H1 (cell line): ENCODE measurements around the gene FIP1L1. TPM values are rescaled to one million over a fixed set of nuclear protein-coding genes. Genes with fewer than 3 reads are reported as not detected.

Experiments used
- CTCF ChIA-PET: fragments of 300-600 bp; sonication (Branson Sonifier 250); formaldehyde crosslinking; loops from one replicate; lab custom pipeline; 2021; ENCODE audit not compliant: partially characterized antibody; lab: Charles Lee
- POLR2A ChIA-PET: fragments of 300-600 bp; sonication (Branson Sonifier 250); formaldehyde crosslinking; loops from one replicate; lab custom pipeline; 2021; ENCODE audit warnings: inconsistent platforms; ENCODE audit not compliant: partially characterized antibody; lab: Charles Lee
- DNase-seq, 2 experiments: peaks; one replicate each; pipeline versions ENCODE4 v3.0.0 to v3.0.0-alpha.2; 2010 to 2022; ENCODE audit warnings: low spot score in 2 of 2, low read depth in 1 of 2, mixed read lengths in 1 of 2
- FAIRE-seq: peaks from 2 replicates; lab custom pipeline; 2011; peaks lifted over from hg19 to GRCh38; lab: Jason Lieb, UNC
- H2AFZ ChIP-seq: 2 replicates; pipeline ENCODE4 v1.8.1; 2012; ENCODE audit warnings: low read length, inconsistent platforms
- H2AK5ac ChIP-seq: 2 replicates; pipeline ENCODE4 v1.6.1; 2013; ENCODE audit warnings: low read depth, low read length
- H2BK120ac ChIP-seq: replicated peaks from 2 replicates; pipeline ENCODE3; 2013; ENCODE audit warnings: low read depth, low read length, inconsistent platforms
- H2BK12ac ChIP-seq: 2 replicates; pipeline ENCODE4 v1.6.1; 2013; ENCODE audit warnings: low read depth, low read length
- H2BK15ac ChIP-seq: 2 replicates; pipeline ENCODE4 v1.6.1; 2013; ENCODE audit warnings: low read length
- H2BK20ac ChIP-seq: 2 replicates; pipeline ENCODE4 v1.6.1; 2013; ENCODE audit warnings: low read length
- H2BK5ac ChIP-seq: 2 replicates; pipeline ENCODE4 v1.6.1; 2013; ENCODE audit warnings: low read depth, low read length
- H3K14ac ChIP-seq: 2 replicates; pipeline ENCODE4 v1.6.1; 2013; ENCODE audit warnings: inconsistent platforms; ENCODE audit not compliant: insufficient read length
- H3K18ac ChIP-seq: 2 replicates; pipeline ENCODE4 v1.6.1; 2013; ENCODE audit warnings: low read length; ENCODE audit errors: extremely low read depth
- H3K23ac ChIP-seq: 2 replicates; pipeline ENCODE4 v1.6.1; 2013; ENCODE audit warnings: inconsistent platforms; ENCODE audit not compliant: insufficient read length
- H3K23me2 ChIP-seq: 2 replicates; pipeline ENCODE4 v1.6.1; 2013; ENCODE audit warnings: low read depth, low read length
- H3K27ac ChIP-seq: 2 replicates; pipeline ENCODE4 v1.6.1; 2011; ENCODE audit warnings: low read depth, low read length, inconsistent platforms
- H3K27me3 ChIP-seq, 4 experiments: replicated peaks in 1 of 4; 1 replicate in 1 of 4; 2 replicates in 3 of 4; pipeline versions ENCODE4 v1.6.1 to v1.8.1; 2011 to 2013; ENCODE audit warnings: low read length in 3 of 4, mild to moderate bottlenecking in 3 of 4, inconsistent platforms in 2 of 4, mixed read lengths in 2 of 4, moderate library complexity in 1 of 4; ENCODE audit not compliant: control insufficient read depth in 3 of 4, insufficient read depth in 3 of 4; ENCODE audit errors: extremely low read depth in 1 of 4
- H3K36me3 ChIP-seq, 4 experiments: 2 replicates each; pipeline versions ENCODE4 v1.6.1 to v1.8.1; 2011 to 2013; ENCODE audit warnings: mild to moderate bottlenecking in 4 of 4, low read length in 3 of 4, moderate library complexity in 2 of 4, control low read depth in 1 of 4, inconsistent platforms in 1 of 4; ENCODE audit not compliant: insufficient read depth in 4 of 4, control insufficient read depth in 2 of 4
- H3K4ac ChIP-seq: replicated peaks from 2 replicates; pipeline ENCODE3; 2013; ENCODE audit warnings: low read length, low read depth, mixed read lengths, inconsistent platforms; ENCODE audit not compliant: insufficient read length
- H3K4me1 ChIP-seq, 4 experiments: replicated peaks in 1 of 4; 1 replicate in 1 of 4; 2 replicates in 3 of 4; pipeline versions ENCODE4 v1.6.1 to v1.8.1; 2011 to 2013; ENCODE audit warnings: low read length in 3 of 4, inconsistent platforms in 2 of 4, mixed read lengths in 1 of 4; ENCODE audit not compliant: insufficient read depth in 4 of 4, control insufficient read depth in 3 of 4
- H3K4me2 ChIP-seq, 2 experiments: 2 replicates each; pipeline versions ENCODE4 v1.6.1 to v1.8.1; 2011 to 2013; ENCODE audit warnings: low read depth in 2 of 2, low read length in 2 of 2, control low read depth in 1 of 2, inconsistent platforms in 1 of 2, mild to moderate bottlenecking in 1 of 2; ENCODE audit not compliant: insufficient read depth in 1 of 2
- H3K4me3 ChIP-seq, 4 experiments: fragments of 200-600, 300-600 bp in 1 of 4; sonication (generic), shearing (Covaris generic), sonication (Bioruptor Twin) in 1 of 4; 2 replicates each; pipeline versions ENCODE4 v1.5.1 to v1.8.1; 2011 to 2016; ENCODE audit warnings: low read length in 4 of 4, low read depth in 3 of 4, control low read depth in 2 of 4, inconsistent platforms in 2 of 4, mild to moderate bottlenecking in 2 of 4, mixed read lengths in 1 of 4, moderate library complexity in 1 of 4; ENCODE audit not compliant: insufficient read depth in 2 of 4; ENCODE audit errors: extremely low read depth in 1 of 4
- H3K56ac ChIP-seq: replicated peaks from 2 replicates; pipeline ENCODE3; 2013; ENCODE audit warnings: low read depth, mild to moderate bottlenecking, mixed read lengths, low read length, inconsistent platforms; ENCODE audit not compliant: insufficient read length
- H3K79me1 ChIP-seq: 2 replicates; pipeline ENCODE4 v1.6.1; 2013; ENCODE audit warnings: low read depth, low read length, control low read depth
- H3K79me2 ChIP-seq, 2 experiments: 2 replicates each; pipeline versions ENCODE4 v1.6.1 to v1.8.1; 2012 to 2013; ENCODE audit warnings: low read length in 2 of 2, mild to moderate bottlenecking in 2 of 2, inconsistent platforms in 1 of 2; ENCODE audit not compliant: insufficient read depth in 2 of 2, control insufficient read depth in 1 of 2
- H3K9ac ChIP-seq, 4 experiments: replicated peaks in 1 of 4; 1 replicate in 1 of 4; 2 replicates in 3 of 4; pipeline versions ENCODE4 v1.6.1 to v1.8.1; 2011 to 2013; ENCODE audit warnings: low read depth in 3 of 4, low read length in 3 of 4, control low read depth in 2 of 4, mild to moderate bottlenecking in 2 of 4, moderate library complexity in 2 of 4, inconsistent platforms in 1 of 4; ENCODE audit errors: extremely low read depth in 1 of 4
- H3K9me3 ChIP-seq, 2 experiments: 2 replicates each; pipeline versions ENCODE4 v1.6.1 to v1.8.1; 2012 to 2013; ENCODE audit warnings: mild to moderate bottlenecking in 2 of 2, moderate library complexity in 2 of 2, control low read depth in 1 of 2, inconsistent platforms in 1 of 2, low read depth in 1 of 2, low read length in 1 of 2, mixed read lengths in 1 of 2; ENCODE audit not compliant: insufficient read depth in 2 of 2
- H4K20me1 ChIP-seq, 2 experiments: replicated peaks in 1 of 2; 2 replicates each; pipeline versions ENCODE3 to v1.8.1; 2011 to 2013; ENCODE audit warnings: inconsistent platforms in 2 of 2, low read length in 2 of 2, mild to moderate bottlenecking in 1 of 2; ENCODE audit not compliant: insufficient read depth in 2 of 2, control insufficient read depth in 1 of 2
- H4K5ac ChIP-seq: 2 replicates; pipeline ENCODE4 v1.6.1; 2013; ENCODE audit warnings: low read length, low read depth, mixed read lengths, inconsistent platforms; ENCODE audit not compliant: insufficient read length
- H4K8ac ChIP-seq: 2 replicates; pipeline ENCODE4 v1.8.0; 2013; ENCODE audit warnings: mild to moderate bottlenecking, moderate library complexity, low read length, inconsistent platforms; ENCODE audit not compliant: insufficient read depth; ENCODE audit errors: extremely low read depth
- H4K91ac ChIP-seq: replicated peaks from 2 replicates; pipeline ENCODE3; 2013; ENCODE audit warnings: low read length, mixed read lengths, inconsistent platforms; ENCODE audit not compliant: insufficient read length
- CREB1 ChIP-seq: IDR thresholded peaks from 2 replicates; pipeline ENCODE4 v1.6.1; 2012; ENCODE audit warnings: inconsistent platforms
- KDM1A ChIP-seq: fragments of 200-600, 300-600 bp; sonication (generic); IDR thresholded peaks from 2 replicates; pipeline ENCODE4 v1.7.1; 2016; ENCODE audit warnings: mild to moderate bottlenecking, low read length, borderline replicate concordance
- POLR2A ChIP-seq, 2 experiments: IDR thresholded peaks; 1 replicate in 1 of 2; 2 replicates in 1 of 2; pipeline ENCODE4 v1.6.1; 2011; ENCODE audit warnings: low read depth in 2 of 2, low read length in 2 of 2, mild to moderate bottlenecking in 2 of 2; ENCODE audit errors: control extremely low read depth in 1 of 2
- RXRA ChIP-seq: IDR thresholded peaks from 2 replicates; pipeline ENCODE4 v1.6.1; 2011; ENCODE audit warnings: low read depth, mild to moderate bottlenecking, low read length, moderate library complexity; ENCODE audit not compliant: insufficient read depth
- SP4 ChIP-seq: IDR thresholded peaks from 2 replicates; pipeline ENCODE4 v1.6.1; 2012; ENCODE audit warnings: low read length, inconsistent platforms
- YY1 ChIP-seq: IDR thresholded peaks from 2 replicates; pipeline ENCODE4 v1.6.1; 2011; ENCODE audit warnings: low read depth, mild to moderate bottlenecking, low read length
- WGBS, 2 experiments: shearing (Covaris generic) in 1 of 2; methylation state at CpG; one replicate each; pipeline versions ENCODE4 v1.1.6 to v1.1.7; 2013 to 2015; ENCODE audit warnings: low lambda C conversion rate in 2 of 2, mixed read lengths in 2 of 2, inconsistent platforms in 1 of 2, low coverage in 1 of 2, missing lambda C conversion rate in 1 of 2; ENCODE audit not compliant: insufficient replicate concordance in 2 of 2, insufficient coverage in 1 of 2, insufficient read length in 1 of 2; ENCODE audit errors: extremely low coverage in 1 of 2, missing lambda C conversion rate in 1 of 2; 5-methylcytosine and 5-hydroxymethylcytosine counted together
- polyA plus RNA-seq, 7 experiments: library from polyadenylated mRNA; depleted of rRNA in 3 of 7; stranded (reverse) in 5 of 7; unstranded in 2 of 7; fragments of >200 nt in 5 of 7; fragments of 200-250 nt in 2 of 7; gene quantifications; 1 replicate in 5 of 7; 2 replicates in 1 of 7; 4 replicates in 1 of 7; pipeline versions ENCODE4 v1.2.1 to v1.2.3, GENCODE V29; 2011 to 2013; ENCODE audit warnings: missing spikeins in 2 of 7, mixed read lengths in 2 of 7
- total RNA-seq: library from RNA; stranded (reverse); fragmentation: NEBNext Ultra II Directional; extraction: Animal tissue kit (Norgen Biotek cat#: 25700); gene quantifications from 2 replicates; pipeline ENCODE4 v1.2.1, GENCODE V29; 2021

The FIP1L1 gene
- total and polyA plus RNA-seq, 2 of the 8 experiments (the other 6 are each of a cell fraction or from before 2014, with no cell fraction given), result 19.5 to 53.7 TPM

DNA sequence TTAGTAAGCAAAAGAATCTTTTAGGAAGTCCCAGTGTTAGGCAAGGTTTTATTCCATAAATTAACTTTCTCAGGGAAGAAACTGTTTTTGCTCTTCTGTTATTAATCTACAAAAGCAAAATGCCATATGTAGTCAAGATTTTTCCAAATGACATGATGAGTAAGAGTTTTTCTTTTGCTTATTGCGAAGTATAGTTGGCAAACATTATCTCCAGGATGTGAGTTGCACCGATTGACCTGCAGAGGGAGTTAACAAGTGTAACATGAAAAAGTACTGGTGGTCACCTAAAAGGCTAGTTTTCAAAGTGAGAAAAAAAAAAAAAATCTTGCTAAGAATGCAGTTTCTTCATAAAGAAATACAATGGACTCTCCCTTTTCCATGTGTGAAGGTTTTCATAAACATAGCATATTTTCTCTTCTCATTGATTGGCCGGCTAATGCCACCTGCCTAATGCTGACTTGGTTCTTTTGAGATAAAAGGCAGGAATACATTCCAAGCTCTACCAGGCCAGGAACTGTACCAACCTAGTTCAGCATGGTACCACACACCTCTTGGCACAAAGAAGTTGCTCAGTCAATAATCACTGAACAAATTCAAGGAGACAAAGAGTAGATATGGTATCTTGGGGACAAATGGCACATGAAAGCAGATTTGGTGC, 113.7 kb downstream of the FIP1L1 start:
- Histone ChIP-seq H3K14ac (no peak overlapping the region), H2BK12ac (no peak overlapping the region), H3K36me3 (no peaks in the 10 kb centered on the region), H2BK120ac (no peak overlapping the region), H3K4ac (no peak overlapping the region), H4K91ac (no peak overlapping the region), H2AK5ac (peak overlapping the region; percentile 5; the same call in 1 of the 2 replicates), H3K56ac (no peak overlapping the region), H3K23ac (no peak overlapping the region), H4K8ac (no peak overlapping the region), H3K4me1 (peaks cover 0 to 3% (median 0%) of the 10 kb centered on the region in 4 experiments; a peak in 3 of 7 replicates), H3K18ac (no peak overlapping the region), H3K9me3 (no peaks in the 10 kb centered on the region), H3K23me2 (no peaks in the 10 kb centered on the region), H3K4me3 (no peak overlapping the region), H2AFZ (no peak overlapping the region), H3K79me1 (no peaks in the 10 kb centered on the region), H3K79me2 (no peaks in the 10 kb centered on the region), H4K5ac (no peak overlapping the region), H3K27me3 (no peaks in the 10 kb centered on the region), H3K4me2 (no peak overlapping the region), H2BK5ac (no peak overlapping the region), H3K9ac (no peak overlapping the region), H4K20me1 (no peaks in the 10 kb centered on the region), H2BK20ac (no peak overlapping the region), H3K27ac (no peak overlapping the region), H2BK15ac (no peak overlapping the region)
- 57% methylated on average over 3 of the region's 3 CpGs; no CpG with 5 or more reads in 1 of the 2 experiments for WGBS, 2 experiments
- ChIA-PET POLR2A (interaction anchor here (0.6 kb wide), 1 partner anchor 72 kb away, joined by 3 read pairs; no protein-coding TSS in a partner anchor), CTCF (interaction anchor here (0.6 to 7.5 kb wide), 29 partner anchors 8 to 933 kb away, joined by 3 to 54 read pairs (median 4); no protein-coding TSS in a partner anchor)
- FAIRE-seq (peak; percentile 81), DNase-seq (no peak)
- TF ChIP-seq RXRA, result no peak
- no peak for TF ChIP-seq SP4
- TF ChIP-seq KDM1A, result no peak
- TF ChIP-seq POLR2A (IDR thresholded peaks at IDR 0.05; ENCODE audit: control extremely low read depth in 1 of 2, low read depth in 2 of 2, low read length in 2 of 2), result no peak
- TF ChIP-seq CREB1, result no peak
- TF ChIP-seq YY1, result no peak
